B cell (primary cell): ENCODE results near the gene NEK6. TPM values are rescaled to one million over a fixed set of nuclear protein-coding genes. Genes with fewer than 3 reads are reported as not detected.

Source experiments
- ATAC-seq: fragments of 200-7000 bp; cut with Tn5 transposase; one replicate; pipeline ENCODE4 v1.10.0; 2021; ENCODE audit warnings: low read depth, mild to moderate bottlenecking, moderate number of reproducible peaks, moderate library complexity
- CTCF ChIA-PET: fragments of 350-600 bp; sonication (Branson Sonifier 250); formaldehyde crosslinking; loops from one replicate; lab custom pipeline; 2021; ENCODE audit warnings: antibody characterized with exemption, inconsistent platforms; lab: Charles Lee
- POLR2A ChIA-PET: fragments of 350-600 bp; sonication (Branson Sonifier 250); formaldehyde crosslinking; loops from one replicate; lab custom pipeline; 2021; ENCODE audit warnings: antibody characterized with exemption; lab: Charles Lee
- DNase-seq: peaks from one replicate; pipeline ENCODE4 v3.0.0; 2013
- H2AFZ ChIP-seq: 2 replicates; pipeline ENCODE4 v1.6.1; 2012; ENCODE audit warnings: mild to moderate bottlenecking, low read depth, low read length; ENCODE audit not compliant: insufficient read depth, poor library complexity, severe bottlenecking
- H3K27ac ChIP-seq, 2 donors: 1 replicate in 1 of 2; 2 replicates in 1 of 2; pipeline ENCODE4 v1.5.1; 2012 to 2013; ENCODE audit warnings: low read length in 2 of 2, mild to moderate bottlenecking in 2 of 2, moderate library complexity in 1 of 2
- H3K27me3 ChIP-seq, 4 experiments: fragments of 200-600 bp in 1 of 4; sonication (generic) in 1 of 4; replicated peaks in 1 of 4; 1 replicate in 2 of 4; 2 replicates in 2 of 4; pipeline versions ENCODE4 v1.6.1 to v1.7.0; 2013 to 2016; ENCODE audit warnings: low read length in 3 of 4, mild to moderate bottlenecking in 2 of 4, mixed read lengths in 1 of 4, moderate library complexity in 1 of 4; ENCODE audit not compliant: insufficient read depth in 4 of 4, control insufficient read depth in 3 of 4; ENCODE audit errors: control extremely low read depth in 1 of 4
- H3K36me3 ChIP-seq, 2 experiments: replicated peaks in 1 of 2; 1 replicate in 1 of 2; 2 replicates in 1 of 2; pipeline versions ENCODE4 v1.6.1 to v1.7.1; 2013; ENCODE audit warnings: low read length in 1 of 2; ENCODE audit not compliant: insufficient read depth in 2 of 2, control insufficient read depth in 1 of 2; ENCODE audit errors: control extremely low read depth in 1 of 2, extremely low read depth in 1 of 2
- H3K4me1 ChIP-seq, 2 donors: fragments of 200-600 bp in 1 of 2; sonication (generic) in 1 of 2; 1 replicate in 1 of 2; 2 replicates in 1 of 2; pipeline versions ENCODE4 v1.5.1 to v1.6.1; 2013 to 2017; ENCODE audit warnings: low read length in 2 of 2; ENCODE audit not compliant: control insufficient read depth in 2 of 2, insufficient read depth in 2 of 2
- H3K4me2 ChIP-seq: replicated peaks from 2 replicates; pipeline ENCODE3; 2012; ENCODE audit warnings: mild to moderate bottlenecking, low read depth, low read length; ENCODE audit not compliant: poor library complexity, severe bottlenecking
- H3K4me3 ChIP-seq, 5 experiments: fragments of 200-600 bp in 1 of 5; sonication (generic) in 1 of 5; 1 replicate in 3 of 5; 2 replicates in 2 of 5; pipeline versions ENCODE4 v1.5.1 to v1.7.0; 2011 to 2016; ENCODE audit warnings: low read length in 4 of 5, mild to moderate bottlenecking in 4 of 5, low read depth in 2 of 5, control low read depth in 1 of 5, moderate library complexity in 1 of 5; ENCODE audit not compliant: insufficient read depth in 1 of 5; ENCODE audit errors: control extremely low read depth in 1 of 5, extremely low read depth in 1 of 5
- H3K79me2 ChIP-seq: fragments of 200-600 bp; sonication (generic); one replicate; pipeline ENCODE4 v1.6.0; 2016; ENCODE audit warnings: low read length; ENCODE audit not compliant: control insufficient read depth, insufficient read depth
- H3K9ac ChIP-seq: fragments of 200-600 bp; sonication (generic); 2 replicates; pipeline ENCODE4 v1.6.1; 2017; ENCODE audit warnings: mild to moderate bottlenecking, low read length, moderate library complexity
- H3K9me3 ChIP-seq, 3 donors: one replicate each; pipeline versions ENCODE4 v1.6.1 to v1.7.1; 2013; ENCODE audit warnings: low read length in 2 of 3; ENCODE audit not compliant: control insufficient read depth in 2 of 3, insufficient read depth in 1 of 3; ENCODE audit errors: control extremely low read depth in 1 of 3
- H4K20me1 ChIP-seq: 2 replicates; pipeline ENCODE4 v1.6.0; 2012; ENCODE audit warnings: mild to moderate bottlenecking, low read length; ENCODE audit not compliant: insufficient read depth, control insufficient read depth, poor library complexity, severe bottlenecking
- H3K27ac Mint-ChIP-seq: one replicate; pipeline ENCODE4 v1.8.0; 2021; ENCODE audit warnings: mixed read lengths
- H3K27me3 Mint-ChIP-seq: one replicate; pipeline ENCODE4 v1.8.0; 2021; ENCODE audit warnings: mixed read lengths
- H3K4me1 Mint-ChIP-seq: one replicate; pipeline ENCODE4 v1.8.0; 2021; ENCODE audit warnings: mixed read lengths
- H3K4me3 Mint-ChIP-seq: one replicate; pipeline ENCODE4 v1.8.0; 2021; ENCODE audit warnings: mixed read lengths
- H3K9me3 Mint-ChIP-seq: one replicate; pipeline ENCODE4 v1.8.0; 2022; ENCODE audit warnings: mixed read lengths; ENCODE audit not compliant: insufficient read depth
- EZH2 ChIP-seq: IDR thresholded peaks from 2 replicates; pipeline ENCODE4 v1.6.1; 2012; ENCODE audit warnings: borderline replicate concordance, low read depth, mild to moderate bottlenecking, moderate library complexity, low read length; ENCODE audit not compliant: insufficient read depth, poor library complexity, severe bottlenecking
- WGBS: methylation state at CpG from one replicate; pipeline ENCODE4 v1.1.5; 2013; ENCODE audit warnings: missing lambda C conversion rate; ENCODE audit not compliant: insufficient coverage; 5-methylcytosine and 5-hydroxymethylcytosine counted together
- intact Hi-C: fragments of 100-400 bp; cut with micrococcal nuclease; formaldehyde crosslinking; loops from one replicate; pipeline ENCODE4 v1.10.0; 2022
- polyA plus RNA-seq: library from polyadenylated mRNA; depleted of rRNA; stranded (reverse); fragments of >200 nt; gene quantifications from 2 replicates; pipeline ENCODE4 v1.2.3, GENCODE V29; 2012
- total RNA-seq, 2 donors: library from RNA; stranded (reverse); fragments of 120-200 nt in 1 of 2; gene quantifications; 1 replicate in 1 of 2; 2 replicates in 1 of 2; pipeline versions ENCODE4 v1.2.3 to v1.2.4, GENCODE V29; 2013 to 2022
- TF ChIP-seq, protein P1 (sequence below): fragments of 200-600 bp; IDR thresholded peaks from one replicate; pipeline ENCODE4 v1.8.0; 2022; ENCODE audit warnings: antibody characterized with exemption, mild to moderate bottlenecking

NEK6 gene
- total and polyA plus RNA-seq, 2 donors (not counting 1 experiment from before 2014, with no cell fraction given), result 40.0 to 63.1 TPM

DNA sequence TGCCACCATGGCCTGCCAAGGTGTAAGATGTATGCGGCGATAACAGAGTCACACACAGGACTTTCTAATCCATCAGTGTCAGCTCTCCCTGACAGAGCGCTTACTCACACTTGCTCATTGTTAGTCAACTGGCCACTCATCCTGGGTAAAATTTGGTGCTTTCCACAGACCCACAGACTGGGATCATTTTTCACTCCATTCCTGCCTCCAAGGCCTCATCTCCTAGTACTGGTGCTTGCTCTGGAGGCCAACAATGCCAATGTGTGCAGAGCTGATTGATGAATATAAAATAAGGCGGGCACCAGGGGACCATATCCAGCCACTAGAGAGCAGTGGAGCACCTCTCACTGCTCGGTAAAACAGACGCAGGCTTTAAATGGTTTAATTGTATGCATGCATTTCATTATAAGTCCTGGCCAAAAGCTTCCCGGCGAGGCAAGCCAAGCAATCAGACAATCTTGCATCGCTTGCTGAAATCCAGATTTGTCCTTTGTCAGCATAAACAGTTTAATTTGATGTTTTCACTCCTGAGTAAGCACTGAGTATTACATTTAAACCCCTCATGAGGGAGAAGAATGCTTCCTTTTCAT is 135.2 kb downstream of the NEK6 start:
- no peak overlapping the region for H3K4me2 ChIP-seq
- H3K4me1 Mint-ChIP-seq, result peaks cover 28% of the 10 kb centered on the region
- H3K9me3 ChIP-seq, result no peaks in the 10 kb centered on the region
- H3K36me3 ChIP-seq, result peaks cover 0 to 32% of the 10 kb centered on the region in 2 experiments
- ATAC-seq (no peak), DNase-seq (no peak)
- WGBS, result 95% methylated on average over 8 of the region's 9 CpGs
- H3K9me3 Mint-ChIP-seq, result no peaks in the 10 kb centered on the region
- TF ChIP-seq, protein P1, sequence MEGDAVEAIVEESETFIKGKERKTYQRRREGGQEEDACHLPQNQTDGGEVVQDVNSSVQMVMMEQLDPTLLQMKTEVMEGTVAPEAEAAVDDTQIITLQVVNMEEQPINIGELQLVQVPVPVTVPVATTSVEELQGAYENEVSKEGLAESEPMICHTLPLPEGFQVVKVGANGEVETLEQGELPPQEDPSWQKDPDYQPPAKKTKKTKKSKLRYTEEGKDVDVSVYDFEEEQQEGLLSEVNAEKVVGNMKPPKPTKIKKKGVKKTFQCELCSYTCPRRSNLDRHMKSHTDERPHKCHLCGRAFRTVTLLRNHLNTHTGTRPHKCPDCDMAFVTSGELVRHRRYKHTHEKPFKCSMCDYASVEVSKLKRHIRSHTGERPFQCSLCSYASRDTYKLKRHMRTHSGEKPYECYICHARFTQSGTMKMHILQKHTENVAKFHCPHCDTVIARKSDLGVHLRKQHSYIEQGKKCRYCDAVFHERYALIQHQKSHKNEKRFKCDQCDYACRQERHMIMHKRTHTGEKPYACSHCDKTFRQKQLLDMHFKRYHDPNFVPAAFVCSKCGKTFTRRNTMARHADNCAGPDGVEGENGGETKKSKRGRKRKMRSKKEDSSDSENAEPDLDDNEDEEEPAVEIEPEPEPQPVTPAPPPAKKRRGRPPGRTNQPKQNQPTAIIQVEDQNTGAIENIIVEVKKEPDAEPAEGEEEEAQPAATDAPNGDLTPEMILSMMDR, result no peak
- TF ChIP-seq EZH2, result no peak
- ChIA-PET CTCF (interaction anchor here (3.6 kb wide), 1 partner anchor 267 kb away, joined by 18 read pairs; no protein-coding TSS in a partner anchor), POLR2A (no interaction called here)
- H3K9ac ChIP-seq, result no peak overlapping the region
- no peak overlapping the region for H3K27ac ChIP-seq
- H3K4me3 ChIP-seq, result no peak overlapping the region
- peaks cover 96% of the 10 kb centered on the region for H3K79me2 ChIP-seq
- no peaks in the 10 kb centered on the region for H3K27me3 ChIP-seq
- H3K4me3 Mint-ChIP-seq, result no peak overlapping the region
- H3K4me1 ChIP-seq, result no peaks in the 10 kb centered on the region
- H2AFZ ChIP-seq, result no peak overlapping the region
- no peak overlapping the region for H3K27ac Mint-ChIP-seq
- intact Hi-C loops, result no loop called here
- H3K27me3 Mint-ChIP-seq, result no peaks in the 10 kb centered on the region
- H4K20me1 ChIP-seq, result peaks cover 82% of the 10 kb centered on the region

DNA sequence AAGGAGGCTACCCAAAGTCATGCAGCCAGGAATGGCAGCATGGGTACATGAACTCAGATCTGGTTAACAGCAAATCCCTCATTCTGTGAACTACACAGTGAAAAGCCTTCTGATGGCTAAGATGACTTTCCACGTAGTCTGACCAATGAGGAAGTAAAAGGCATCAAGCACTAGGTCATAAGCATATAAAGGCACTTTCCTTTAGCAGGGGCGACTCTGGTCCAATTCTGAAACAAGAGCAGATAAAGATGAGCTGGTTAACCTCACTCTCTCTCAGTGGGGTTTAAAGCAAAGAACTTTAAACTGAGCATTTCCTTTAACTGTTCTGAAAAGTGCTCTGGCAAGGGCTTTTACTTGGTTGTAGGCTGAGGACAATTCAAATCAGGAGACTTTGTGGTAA is 136.4 kb downstream of the NEK6 start:
- ATAC-seq (no peak), DNase-seq (no peak)
- Histone ChIP-seq H3K27ac (no peak overlapping the region), H3K9me3 (no peaks in the 10 kb centered on the region), H3K4me1 (no peaks in the 10 kb centered on the region), H3K4me2 (no peak overlapping the region), H3K4me3 (no peak overlapping the region), H3K79me2 (peaks cover 96% of the 10 kb centered on the region), H3K9ac (no peak overlapping the region), H4K20me1 (peaks cover 73% of the 10 kb centered on the region), H3K27me3 (no peaks in the 10 kb centered on the region), H3K36me3 (peaks cover 0 to 35% of the 10 kb centered on the region in 2 experiments), H2AFZ (no peak overlapping the region)
- peaks cover 22% of the 10 kb centered on the region for H3K4me1 Mint-ChIP-seq
- no peaks in the 10 kb centered on the region for H3K9me3 Mint-ChIP-seq
- POLR2A ChIA-PET, result no interaction called here
- intact Hi-C loops, result loop anchor here (2.0 kb wide), 1 partner anchor 267 kb away; no protein-coding TSS in a partner anchor
- WGBS, result 100% methylated on average over 1 of the region's 2 CpGs
- TF ChIP-seq EZH2, result no peak
- TF ChIP-seq, protein P1, result no peak
- H3K27me3 Mint-ChIP-seq, result no peaks in the 10 kb centered on the region
- no peak overlapping the region for H3K27ac Mint-ChIP-seq
- CTCF ChIA-PET, result interaction anchor here (0.7 to 3.6 kb wide), 6 partner anchors 10 to 859 kb away, joined by 3 to 18 read pairs (median 3); no protein-coding TSS in a partner anchor
- no peak overlapping the region for H3K4me3 Mint-ChIP-seq
